Nephron progenitor cell (in vitro differentiated cells): ENCODE data around the gene SLC38A10.

Source experiments
- DNase-seq: peaks from one replicate; pipeline ENCODE4 v3.0.0; 2021
- H3K27ac Mint-ChIP-seq: 2 replicates; pipeline ENCODE4 v1.8.0; 2021; ENCODE audit warnings: mild to moderate bottlenecking, moderate library complexity, mixed read lengths
- H3K27me3 Mint-ChIP-seq: 2 replicates; pipeline ENCODE4 v1.8.0; 2021; ENCODE audit warnings: mild to moderate bottlenecking, low read depth, mixed read lengths; ENCODE audit not compliant: poor library complexity
- H3K36me3 Mint-ChIP-seq: 2 replicates; pipeline ENCODE4 v1.8.0; 2021; ENCODE audit warnings: low read depth, mixed read lengths
- H3K4me1 Mint-ChIP-seq: 2 replicates; pipeline ENCODE4 v1.8.0; 2021; ENCODE audit warnings: mixed read lengths
- H3K4me3 Mint-ChIP-seq: 2 replicates; pipeline ENCODE4 v1.8.0; 2021; ENCODE audit warnings: mild to moderate bottlenecking, moderate library complexity, mixed read lengths
- H3K9me3 Mint-ChIP-seq: 2 replicates; pipeline ENCODE4 v1.8.0; 2021; ENCODE audit warnings: mild to moderate bottlenecking, moderate library complexity, mixed read lengths
- TF ChIP-seq, protein P1 (sequence below): fragments of 200-600 bp; sonication (generic); IDR thresholded peaks from 2 replicates; pipeline ENCODE4 v1.5.0; 2021; ENCODE audit warnings: antibody characterized with exemption

Gene SLC38A10

DNA sequence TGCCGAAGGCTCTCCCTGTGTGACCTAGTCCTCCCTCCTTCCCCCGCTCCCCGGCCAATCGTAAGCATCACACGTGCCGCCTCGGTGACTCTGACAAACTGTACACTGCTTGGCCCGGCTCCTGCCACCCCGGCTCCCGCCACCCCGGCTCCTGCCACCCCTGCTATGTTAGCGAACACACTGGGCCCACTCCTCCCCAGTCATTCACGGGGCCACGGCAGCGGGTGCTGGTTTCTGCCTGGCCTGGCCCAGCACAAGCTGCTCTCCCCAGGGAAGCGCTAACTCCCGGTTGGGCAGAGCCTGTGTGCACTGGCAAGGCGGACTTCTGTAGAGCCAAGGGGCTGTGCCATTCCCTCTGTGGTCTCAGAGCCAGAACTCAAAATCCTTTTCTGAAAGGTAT is 34.0 kb downstream of the SLC38A10 start:
- Mint-ChIP-seq H3K9me3 (no peaks in the 10 kb centered on the region), H3K27ac (no peak overlapping the region), H3K36me3 (peaks cover 16% of the 10 kb centered on the region), H3K4me3 (no peak overlapping the region), H3K27me3 (peaks cover 2% of the 10 kb centered on the region), H3K4me1 (peaks cover 36% of the 10 kb centered on the region)
- TF ChIP-seq, protein P1, sequence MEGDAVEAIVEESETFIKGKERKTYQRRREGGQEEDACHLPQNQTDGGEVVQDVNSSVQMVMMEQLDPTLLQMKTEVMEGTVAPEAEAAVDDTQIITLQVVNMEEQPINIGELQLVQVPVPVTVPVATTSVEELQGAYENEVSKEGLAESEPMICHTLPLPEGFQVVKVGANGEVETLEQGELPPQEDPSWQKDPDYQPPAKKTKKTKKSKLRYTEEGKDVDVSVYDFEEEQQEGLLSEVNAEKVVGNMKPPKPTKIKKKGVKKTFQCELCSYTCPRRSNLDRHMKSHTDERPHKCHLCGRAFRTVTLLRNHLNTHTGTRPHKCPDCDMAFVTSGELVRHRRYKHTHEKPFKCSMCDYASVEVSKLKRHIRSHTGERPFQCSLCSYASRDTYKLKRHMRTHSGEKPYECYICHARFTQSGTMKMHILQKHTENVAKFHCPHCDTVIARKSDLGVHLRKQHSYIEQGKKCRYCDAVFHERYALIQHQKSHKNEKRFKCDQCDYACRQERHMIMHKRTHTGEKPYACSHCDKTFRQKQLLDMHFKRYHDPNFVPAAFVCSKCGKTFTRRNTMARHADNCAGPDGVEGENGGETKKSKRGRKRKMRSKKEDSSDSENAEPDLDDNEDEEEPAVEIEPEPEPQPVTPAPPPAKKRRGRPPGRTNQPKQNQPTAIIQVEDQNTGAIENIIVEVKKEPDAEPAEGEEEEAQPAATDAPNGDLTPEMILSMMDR, result no peak
- no peak for DNase-seq

- Mint-ChIP-seq H3K9me3 (no peaks in the 10 kb centered on the region), H3K4me3 (no peak overlapping the region), H3K4me1 (peaks cover 36% of the 10 kb centered on the region), H3K27ac (no peak overlapping the region), H3K27me3 (peaks cover 2% of the 10 kb centered on the region), H3K36me3 (peaks cover 11% of the 10 kb centered on the region)
- TF ChIP-seq, protein P1, result no peak
- DNase-seq, result no peak
These were observed 34.5 kb downstream of the SLC38A10 start for GRCh38 chr17:81260641-81261040.

DNA sequence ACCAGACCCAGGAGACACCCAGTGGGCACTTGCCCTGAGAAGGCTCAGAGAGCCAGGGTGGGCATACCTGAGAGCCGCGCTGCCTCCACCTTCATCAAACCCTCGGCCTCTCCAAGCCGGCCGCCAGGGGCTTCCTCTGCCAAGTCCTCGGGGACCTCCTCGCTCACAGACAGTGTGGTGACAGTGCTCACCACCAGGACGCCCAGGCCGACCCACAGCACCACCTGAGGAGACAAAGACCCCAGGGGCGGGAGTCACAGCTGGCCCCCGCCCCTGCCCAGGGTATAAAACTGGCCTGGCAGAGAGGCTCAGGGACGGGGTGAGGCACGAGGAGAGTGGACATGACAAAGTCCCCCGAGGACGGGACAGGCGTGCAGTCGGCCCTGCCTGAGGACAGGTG is 34.9 kb downstream of the SLC38A10 start:
- DNase-seq, result no peak
- no peaks in the 10 kb centered on the region for H3K9me3 Mint-ChIP-seq
- H3K27ac Mint-ChIP-seq, result no peak overlapping the region
- peaks cover 36% of the 10 kb centered on the region for H3K4me1 Mint-ChIP-seq
- peaks cover 2% of the 10 kb centered on the region for H3K27me3 Mint-ChIP-seq
- H3K36me3 Mint-ChIP-seq, result peaks cover 6% of the 10 kb centered on the region
- H3K4me3 Mint-ChIP-seq, result no peak overlapping the region
- TF ChIP-seq, protein P1, result no peak

DNA sequence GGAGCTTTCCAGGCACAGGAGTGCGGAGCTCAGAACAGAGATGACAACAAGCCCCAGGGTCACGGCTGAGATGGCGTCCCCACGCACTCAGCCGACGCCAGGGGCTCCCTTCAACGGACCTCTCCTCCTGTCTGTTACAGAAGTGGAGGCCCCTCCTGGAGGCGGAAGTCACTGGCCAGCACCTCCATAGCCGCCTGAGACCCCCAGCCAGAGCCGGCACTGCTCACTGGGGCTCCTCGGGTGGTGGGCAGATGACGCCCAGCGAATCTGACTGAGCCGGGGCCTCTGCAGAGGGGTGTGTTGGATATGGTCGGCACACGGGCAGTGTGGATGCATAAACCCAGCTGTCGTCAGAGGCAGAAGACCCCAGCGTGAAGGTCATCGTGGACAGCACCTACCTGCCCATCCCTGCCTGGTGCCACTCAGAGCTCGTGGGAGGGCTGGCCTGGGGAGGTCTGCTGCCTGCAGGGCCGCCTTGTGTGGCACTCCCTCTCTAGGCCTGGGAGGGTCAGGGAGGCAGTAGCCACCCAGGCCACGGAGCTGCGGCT is 36.0 kb downstream of the SLC38A10 start:
- Mint-ChIP-seq H3K4me3 (no peak overlapping the region), H3K27me3 (peaks cover 2% of the 10 kb centered on the region), H3K9me3 (no peaks in the 10 kb centered on the region), H3K4me1 (peaks cover 44% of the 10 kb centered on the region), H3K36me3 (peaks cover 5% of the 10 kb centered on the region), H3K27ac (no peak overlapping the region)
- TF ChIP-seq, protein P1, result no peak
- no peak for DNase-seq

GRCh38 chr17:81258292-81258691 is 36.8 kb downstream of the SLC38A10 start:
- H3K27ac Mint-ChIP-seq, result peak overlapping the region; percentile 57
- H3K4me3 Mint-ChIP-seq, result no peak overlapping the region
- peaks cover 6% of the 10 kb centered on the region for H3K27me3 Mint-ChIP-seq
- peaks cover 51% of the 10 kb centered on the region for H3K4me1 Mint-ChIP-seq
- H3K36me3 Mint-ChIP-seq, result peaks cover 5% of the 10 kb centered on the region
- no peaks in the 10 kb centered on the region for H3K9me3 Mint-ChIP-seq
- DNase-seq, result peak; percentile 72
- TF ChIP-seq, protein P1, result peak; percentile 53

- Mint-ChIP-seq H3K4me1 (peaks cover 59% of the 10 kb centered on the region), H3K27me3 (peaks cover 6% of the 10 kb centered on the region), H3K27ac (peak overlapping the region; percentile 54), H3K9me3 (no peaks in the 10 kb centered on the region), H3K36me3 (peaks cover 2% of the 10 kb centered on the region), H3K4me3 (no peak overlapping the region)
- TF ChIP-seq, protein P1, result no peak
- no peak for DNase-seq
These were observed 37.6 kb downstream of the SLC38A10 start for GRCh38 chr17:81257533-81257932.
